ENCODE data around the gene TYMP.

TYMP gene

GRCh38 chr22:50563413-50564160 lies 33.8 kb upstream of the TYMP start:
- DNase-seq (ENCODE audit: low read depth): no peak

- peak; percentile 91 for DNase-seq (ENCODE audit: low read depth)
Measured at GRCh38 chr22:50562523-50563412, 33.0 kb upstream of the TYMP start, which contains the start of gene SYCE3. TSS of gene SYCE3 (minus strand) at chr22:50562919. CDS start at chr22:50556405, 6,514 bp downstream.

- no peak for DNase-seq (ENCODE audit: low read depth)
Measured at GRCh38 chr22:50561401-50562358, 31.9 kb upstream of the TYMP start.

DNA sequence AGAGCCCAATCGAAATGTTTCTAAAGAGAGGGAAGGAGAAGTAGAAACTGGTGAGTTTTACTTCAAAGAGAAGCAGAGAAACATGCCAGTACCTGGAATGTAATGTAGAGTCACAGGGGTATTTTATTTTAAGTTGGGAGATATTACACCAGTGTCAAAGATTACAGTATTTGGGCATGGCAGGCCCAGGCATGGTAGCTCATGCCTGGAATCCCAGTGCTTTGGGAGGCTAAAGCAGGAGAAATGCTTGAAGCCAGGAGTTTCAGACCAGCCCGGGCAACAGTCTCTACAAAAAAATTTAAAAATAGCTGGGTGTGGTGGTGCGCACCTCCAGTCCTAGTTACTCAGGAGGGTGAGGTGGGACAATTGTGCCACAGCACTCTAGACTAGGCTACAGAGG lies 30.2 kb upstream of the TYMP start:
- DNase-seq (ENCODE audit: low read depth): no peak

DNA sequence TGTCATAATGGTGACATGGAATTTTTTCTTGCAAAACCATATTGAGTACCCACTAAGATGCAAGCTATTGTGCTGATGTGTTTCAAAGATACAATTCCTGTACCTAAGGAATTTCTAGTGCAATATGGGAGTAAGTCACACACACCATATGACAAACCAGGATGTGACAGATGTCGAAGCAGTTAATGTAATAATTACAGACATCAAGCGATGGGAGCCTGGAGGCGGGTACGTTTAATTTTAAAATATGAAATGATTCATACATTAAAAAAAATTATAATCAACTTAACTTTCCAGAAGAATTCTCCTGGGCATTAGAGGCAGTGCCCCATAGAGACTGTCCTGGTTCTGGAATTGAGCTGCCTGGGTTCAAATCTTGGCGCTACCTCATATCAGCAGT lies 26.9 kb upstream of the TYMP start:
- no peak for DNase-seq (ENCODE audit: low read depth)

- DNase-seq (ENCODE audit: low read depth): no peak
Measured at GRCh38 chr22:50553310-50553709, 23.5 kb upstream of the TYMP start.

- no peak for DNase-seq (ENCODE audit: low read depth)
Measured at GRCh38 chr22:50551160-50551752, 21.4 kb upstream of the TYMP start.

DNA sequence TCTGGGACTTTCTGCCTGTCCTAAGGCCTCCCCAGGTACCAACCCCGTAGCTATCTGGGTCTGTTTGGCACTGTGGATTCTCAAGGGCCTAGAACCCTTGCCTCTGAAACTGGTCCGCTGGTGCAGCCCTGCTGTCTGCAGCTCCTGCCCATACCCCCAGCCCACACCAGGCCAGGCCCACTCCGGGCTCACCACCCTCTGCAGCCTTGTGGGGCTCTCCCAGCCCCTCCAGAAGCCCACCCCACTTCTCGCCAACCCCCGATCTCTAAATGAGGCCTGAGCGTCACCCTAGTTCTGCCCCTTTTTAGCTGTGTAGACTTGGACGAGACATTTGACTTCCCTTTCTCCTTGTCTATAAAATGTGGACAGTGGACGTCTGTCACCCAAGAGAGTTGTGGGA lies 20.6 kb upstream of the TYMP start:
- DNase-seq (ENCODE audit: low read depth): no peak

DNA sequence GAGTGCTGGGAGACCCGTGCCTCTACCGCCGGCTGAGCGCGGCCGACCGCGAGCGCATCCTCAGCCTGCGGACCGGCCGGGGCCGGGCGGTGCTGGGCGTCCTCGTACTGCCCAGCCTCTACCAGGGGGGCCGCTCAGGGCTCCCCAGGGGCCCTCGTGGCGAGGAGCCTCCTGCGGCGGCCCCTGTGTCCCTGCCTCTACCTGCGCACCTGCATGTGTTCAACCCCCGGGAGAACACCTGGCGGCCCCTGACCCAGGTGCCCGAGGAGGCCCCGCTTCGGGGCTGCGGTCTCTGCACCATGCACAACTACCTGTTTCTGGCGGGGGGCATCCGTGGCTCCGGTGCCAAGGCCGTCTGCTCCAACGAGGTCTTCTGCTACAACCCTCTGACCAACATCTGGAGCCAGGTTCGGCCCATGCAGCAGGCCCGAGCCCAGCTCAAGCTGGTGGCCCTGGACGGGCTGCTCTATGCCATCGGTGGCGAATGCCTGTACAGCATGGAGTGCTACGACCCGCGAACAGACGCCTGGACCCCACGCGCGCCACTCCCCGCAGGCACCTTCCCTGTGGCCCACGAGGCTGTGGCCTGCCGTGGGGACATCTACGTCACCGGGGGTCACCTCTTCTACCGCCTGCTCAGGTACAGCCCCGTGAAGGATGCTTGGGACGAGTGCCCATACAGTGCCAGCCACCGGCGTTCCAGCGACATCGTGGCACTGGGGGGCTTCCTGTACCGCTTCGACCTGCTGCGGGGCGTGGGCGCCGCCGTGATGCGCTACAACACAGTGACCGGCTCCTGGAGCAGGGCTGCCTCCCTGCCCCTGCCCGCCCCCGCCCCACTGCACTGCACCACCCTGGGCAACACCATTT lies 19.3 kb upstream of the TYMP start:
- no peak for DNase-seq (ENCODE audit: low read depth)

- DNase-seq (ENCODE audit: low read depth): peak; percentile 48
Measured at GRCh38 chr22:50548040-50548920, 18.5 kb upstream of the TYMP start.

- no peak for DNase-seq (ENCODE audit: low read depth)
Measured at GRCh38 chr22:50547263-50547985, 17.6 kb upstream of the TYMP start.

GRCh38 chr22:50546326-50547262 lies 16.8 kb upstream of the TYMP start:
- DNase-seq (ENCODE audit: low read depth): no peak

DNA sequence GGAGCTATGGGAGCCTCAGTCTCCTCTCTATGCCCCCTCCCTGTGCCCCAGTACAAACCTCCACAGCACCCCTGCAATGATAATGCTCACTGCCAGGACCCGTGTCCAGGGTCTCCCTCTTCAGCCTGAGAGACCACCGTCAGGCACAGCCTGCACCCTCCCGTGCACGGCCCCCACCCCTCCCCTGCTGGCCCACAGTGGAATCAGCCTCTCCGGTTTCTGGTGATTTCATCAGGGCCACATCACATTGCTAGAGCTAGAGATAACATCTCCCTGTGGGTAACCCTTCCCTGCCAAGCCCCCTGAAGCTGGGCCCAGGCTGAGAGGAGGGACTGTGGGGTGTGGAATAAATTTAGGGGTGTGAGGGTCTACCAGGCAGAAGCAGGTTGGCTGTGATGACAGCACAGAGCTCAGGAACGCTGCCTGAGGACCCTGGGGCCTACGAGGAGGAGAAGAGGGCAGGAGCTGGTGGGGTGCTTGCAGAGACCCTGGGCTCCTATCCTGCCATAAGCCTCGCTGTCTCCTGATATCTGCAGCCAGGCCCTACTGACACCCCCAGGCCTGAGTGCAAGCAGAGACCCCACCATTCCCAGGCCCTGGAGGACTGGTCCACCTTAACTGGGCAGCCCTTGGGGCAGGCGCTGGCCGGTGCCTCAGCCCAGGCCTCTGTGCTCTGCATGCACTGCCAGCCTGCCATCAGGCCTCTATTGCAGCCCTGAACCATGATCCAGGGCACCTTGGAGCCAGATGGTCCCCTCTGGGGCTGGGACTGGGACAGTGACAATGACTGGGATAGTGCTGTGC lies 15.9 kb upstream of the TYMP start, which contains the start of gene KLHDC7B:
Gene KLHDC7B (plus strand): TSS at position 378 of the 804 bp plus-strand sequence. CDS start 345 bp downstream, at position 723.
- DNase-seq (ENCODE audit: low read depth): no peak

- no peak for DNase-seq (ENCODE audit: low read depth)
Measured at GRCh38 chr22:50544746-50545253, 15.0 kb upstream of the TYMP start.

- peak; percentile 66 for DNase-seq (ENCODE audit: low read depth)
Measured at GRCh38 chr22:50544078-50544745, 14.4 kb upstream of the TYMP start.

GRCh38 chr22:50542416-50542927 lies 12.7 kb upstream of the TYMP start:
- no peak for DNase-seq (ENCODE audit: low read depth)
